GM20000 (cell line): ENCODE measurements around the gene LRRC4C.
"Not testable (repeated sequence)": the region's sequence is repeated elsewhere in the genome, so short reads cannot be mapped to it uniquely, and the experiment has no call there.

ENCODE experiments used
- DNase-seq: peaks from one replicate; pipeline ENCODE4 v3.0.0; 2012; ENCODE audit warnings: low spot score
- TF ChIP-seq, protein P1 (sequence below): IDR thresholded peaks from 2 replicates; pipeline ENCODE4 v1.5.1; 2012; ENCODE audit warnings: mild to moderate bottlenecking, control low read depth; ENCODE audit errors: extremely low read depth, missing control alignments

The LRRC4C gene

DNA sequence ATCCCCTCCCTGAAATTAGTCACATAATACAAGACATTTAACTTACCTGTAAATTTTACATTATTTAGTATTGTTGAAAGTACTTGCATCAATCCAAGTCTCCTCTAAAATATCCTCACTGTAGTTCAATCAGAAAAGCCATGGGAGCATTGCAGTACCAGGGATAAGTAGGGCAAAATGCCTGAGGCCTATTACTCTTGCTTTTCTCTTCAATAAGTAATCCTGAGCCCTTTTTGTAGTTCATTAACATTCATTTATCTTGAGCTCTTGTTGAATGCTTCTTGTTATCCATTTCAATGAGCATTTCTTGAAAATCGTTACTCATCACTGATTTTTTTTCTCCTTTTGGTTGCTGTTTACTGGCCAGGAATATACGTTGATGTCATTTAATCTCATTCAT is 414.7 kb downstream of the LRRC4C start:
- no peak for DNase-seq
- TF ChIP-seq, protein P1, sequence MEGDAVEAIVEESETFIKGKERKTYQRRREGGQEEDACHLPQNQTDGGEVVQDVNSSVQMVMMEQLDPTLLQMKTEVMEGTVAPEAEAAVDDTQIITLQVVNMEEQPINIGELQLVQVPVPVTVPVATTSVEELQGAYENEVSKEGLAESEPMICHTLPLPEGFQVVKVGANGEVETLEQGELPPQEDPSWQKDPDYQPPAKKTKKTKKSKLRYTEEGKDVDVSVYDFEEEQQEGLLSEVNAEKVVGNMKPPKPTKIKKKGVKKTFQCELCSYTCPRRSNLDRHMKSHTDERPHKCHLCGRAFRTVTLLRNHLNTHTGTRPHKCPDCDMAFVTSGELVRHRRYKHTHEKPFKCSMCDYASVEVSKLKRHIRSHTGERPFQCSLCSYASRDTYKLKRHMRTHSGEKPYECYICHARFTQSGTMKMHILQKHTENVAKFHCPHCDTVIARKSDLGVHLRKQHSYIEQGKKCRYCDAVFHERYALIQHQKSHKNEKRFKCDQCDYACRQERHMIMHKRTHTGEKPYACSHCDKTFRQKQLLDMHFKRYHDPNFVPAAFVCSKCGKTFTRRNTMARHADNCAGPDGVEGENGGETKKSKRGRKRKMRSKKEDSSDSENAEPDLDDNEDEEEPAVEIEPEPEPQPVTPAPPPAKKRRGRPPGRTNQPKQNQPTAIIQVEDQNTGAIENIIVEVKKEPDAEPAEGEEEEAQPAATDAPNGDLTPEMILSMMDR, result no peak

DNA sequence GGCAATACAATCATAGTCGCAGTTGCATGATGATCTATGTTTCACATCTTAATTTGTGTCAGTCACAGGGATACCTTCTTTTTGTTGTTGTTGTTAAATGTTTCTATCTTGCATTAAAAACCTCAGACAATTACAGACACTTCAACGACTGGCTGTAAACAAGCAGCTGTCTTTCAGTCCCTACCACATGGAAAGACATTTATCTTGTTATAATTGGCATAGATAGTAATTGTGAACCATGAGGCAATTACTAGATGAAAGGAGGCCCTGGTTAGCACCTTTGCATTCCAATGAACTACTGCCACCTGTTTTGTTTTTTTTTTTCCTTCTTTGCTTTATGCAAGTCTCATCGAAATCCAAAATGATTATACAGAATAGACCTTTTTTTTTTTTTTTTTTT is 416.8 kb downstream of the LRRC4C start:
- TF ChIP-seq, protein P1, result no peak
- no peak for DNase-seq

DNA sequence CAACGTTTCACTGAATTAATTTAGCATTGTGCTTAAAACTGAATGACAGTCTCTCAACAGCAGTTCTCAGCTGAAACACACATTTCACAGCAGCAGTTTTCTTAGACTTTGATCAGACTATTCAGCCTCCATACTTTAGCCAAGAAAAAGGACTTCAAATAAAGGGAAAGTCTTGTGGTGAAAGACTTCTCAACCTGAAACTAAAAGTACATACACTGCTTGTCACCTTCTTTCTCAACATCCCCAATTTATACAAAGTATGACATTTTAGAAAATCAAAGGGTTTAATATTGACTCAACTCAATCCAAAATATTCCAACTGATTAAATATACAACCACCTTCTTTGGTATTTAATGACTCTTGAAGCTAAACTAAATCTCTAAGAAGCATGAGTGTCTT is 419.0 kb downstream of the LRRC4C start:
- TF ChIP-seq, protein P1, result no peak
- no peak for DNase-seq

DNA sequence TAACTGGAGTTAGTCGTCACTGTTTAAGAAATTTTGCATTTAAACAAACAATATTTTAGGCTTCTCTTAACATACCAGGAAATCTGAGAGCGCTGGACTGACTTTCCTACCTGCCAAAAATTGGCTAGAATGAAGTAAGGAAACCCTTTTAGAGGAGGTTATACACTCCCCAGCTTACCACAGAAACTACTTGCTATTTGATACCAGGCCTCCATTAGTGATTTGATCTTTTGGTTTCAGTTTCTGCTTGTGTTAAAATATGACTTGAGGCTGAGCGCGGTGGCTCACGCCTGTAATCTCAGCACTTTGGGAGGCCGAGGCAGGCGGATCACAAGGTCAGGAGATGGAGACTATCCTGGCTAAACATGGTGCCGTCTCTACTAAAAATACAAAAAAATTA is 419.9 kb downstream of the LRRC4C start:
- DNase-seq, result no peak
- TF ChIP-seq, protein P1, result no peak

DNA sequence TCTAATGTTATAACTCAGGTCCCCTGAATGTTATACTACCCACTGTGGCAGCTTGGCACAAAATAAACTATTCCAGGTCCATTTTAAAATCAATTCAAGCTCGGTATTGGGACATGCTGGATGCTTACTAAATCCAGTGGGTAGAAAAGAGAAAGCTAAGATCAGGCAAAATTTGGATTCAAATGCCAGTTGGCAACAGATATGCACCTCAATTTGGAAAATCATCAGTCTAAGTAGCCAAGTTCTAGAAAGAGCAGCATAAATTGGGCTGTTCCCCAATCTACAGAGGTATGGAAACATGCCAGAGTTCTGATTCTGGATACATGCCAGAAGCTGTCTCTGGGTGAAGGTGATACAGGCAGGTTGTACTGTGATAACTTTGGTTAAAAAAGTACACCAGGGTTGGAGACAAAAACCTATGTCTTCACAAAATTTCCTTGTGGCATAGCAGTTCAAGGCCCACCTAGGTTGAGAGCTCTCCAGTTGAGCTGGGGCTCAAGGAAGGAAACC is 427.8 kb downstream of the LRRC4C start:
- TF ChIP-seq, protein P1, result no peak
- DNase-seq, result no peak

DNA sequence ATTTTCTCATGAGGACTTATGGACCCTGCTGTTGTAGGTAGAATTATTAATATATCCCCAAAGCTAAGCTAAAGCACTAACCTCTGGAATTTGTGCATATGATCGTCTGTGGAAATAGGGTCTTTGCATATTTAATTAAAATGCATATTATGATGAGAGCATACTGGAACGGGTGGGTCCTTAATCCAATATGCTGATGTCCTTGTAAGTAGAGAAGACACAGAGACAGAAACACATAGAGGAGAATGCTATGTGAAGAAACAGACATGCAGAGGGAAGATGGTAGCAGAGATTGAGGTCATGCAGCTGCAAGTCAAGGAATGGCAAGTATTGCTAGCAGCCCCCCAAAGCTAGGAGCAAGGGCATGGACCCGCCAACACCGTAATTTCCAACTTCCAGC is 439.2 kb downstream of the LRRC4C start:
- TF ChIP-seq, protein P1, result no peak
- no peak for DNase-seq

DNA sequence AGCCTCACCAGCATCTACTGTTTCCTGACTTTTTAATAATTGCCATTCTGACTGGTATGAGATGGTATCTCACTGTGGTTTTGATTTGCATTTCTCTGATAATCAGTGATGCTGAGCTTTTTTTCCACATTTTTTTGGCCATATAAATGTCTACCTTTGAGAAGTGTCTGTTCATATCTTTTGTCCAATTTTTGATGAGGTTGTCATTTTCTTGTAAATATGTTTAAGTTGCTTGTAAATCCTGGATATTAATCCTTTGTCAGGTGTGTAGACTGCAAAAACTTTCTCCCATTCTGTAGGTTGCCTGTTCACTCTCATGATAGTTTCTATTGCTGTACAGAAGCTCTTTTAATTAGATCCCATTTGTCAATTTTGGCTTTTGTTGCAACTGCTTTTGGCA is 439.8 kb downstream of the LRRC4C start:
- not testable (repeated sequence) for DNase-seq

DNA sequence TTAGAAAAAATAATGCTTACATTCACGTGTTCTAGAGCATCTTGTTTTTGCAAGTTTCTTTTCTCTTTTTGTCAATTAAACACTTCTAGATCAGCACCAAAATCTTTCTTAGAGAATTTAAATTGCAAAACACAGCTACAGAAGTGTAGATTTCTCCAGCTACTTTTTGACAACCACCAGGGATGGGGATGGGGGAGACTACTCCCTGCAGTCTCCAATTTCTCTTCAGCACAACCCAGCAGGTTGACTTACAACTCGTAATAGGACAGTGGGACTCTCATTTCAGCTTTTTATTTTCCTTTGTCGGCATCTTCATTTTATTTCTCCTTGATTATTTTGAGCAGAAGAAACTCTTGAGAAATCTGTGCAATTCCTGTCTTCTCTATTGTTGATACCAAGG is 441.2 kb downstream of the LRRC4C start:
- no peak for DNase-seq
- TF ChIP-seq, protein P1, result no peak
